Measurements from ENCODE around the gene KCNIP4.

GRCh38 chr4:21013501-21013900 is 935.1 kb downstream of the KCNIP4 start:
- no peak for TF ChIP-seq CTCF (IDR thresholded peaks at IDR 0.05)
- TF ChIP-seq POLR2A (IDR thresholded peaks at IDR 0.05): no peak
